ENCODE measurements around the gene FIS1.
"Not testable (repeated sequence)": the region's sequence is repeated elsewhere in the genome, so short reads cannot be mapped to it uniquely, and the experiment has no call there.

DNA sequence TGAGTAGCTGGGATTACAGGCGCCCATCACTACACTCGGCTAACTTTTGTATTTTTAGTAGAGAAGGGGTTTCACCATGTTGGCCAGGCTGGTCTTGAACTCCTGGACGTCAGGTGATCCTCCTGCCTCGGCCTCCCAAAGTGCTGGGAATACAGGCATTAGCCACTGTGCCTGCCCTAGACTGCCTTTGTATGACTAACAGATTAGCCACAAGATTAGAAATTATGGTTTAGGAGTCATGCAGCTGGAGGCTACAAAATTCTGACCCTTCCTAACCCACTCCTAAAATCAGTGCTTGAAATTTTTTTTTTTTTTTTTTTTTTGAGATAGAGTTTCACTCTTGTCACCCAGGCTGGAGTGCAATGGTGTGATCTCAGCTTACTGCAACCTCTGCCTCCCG, 47.7 kb upstream of the FIS1 start:
- TF ChIP-seq POLR2AphosphoS5, POLR2A, EP300 (IDR thresholded peaks at IDR 0.05): not testable (repeated sequence)
- TF ChIP-seq, protein P1, sequence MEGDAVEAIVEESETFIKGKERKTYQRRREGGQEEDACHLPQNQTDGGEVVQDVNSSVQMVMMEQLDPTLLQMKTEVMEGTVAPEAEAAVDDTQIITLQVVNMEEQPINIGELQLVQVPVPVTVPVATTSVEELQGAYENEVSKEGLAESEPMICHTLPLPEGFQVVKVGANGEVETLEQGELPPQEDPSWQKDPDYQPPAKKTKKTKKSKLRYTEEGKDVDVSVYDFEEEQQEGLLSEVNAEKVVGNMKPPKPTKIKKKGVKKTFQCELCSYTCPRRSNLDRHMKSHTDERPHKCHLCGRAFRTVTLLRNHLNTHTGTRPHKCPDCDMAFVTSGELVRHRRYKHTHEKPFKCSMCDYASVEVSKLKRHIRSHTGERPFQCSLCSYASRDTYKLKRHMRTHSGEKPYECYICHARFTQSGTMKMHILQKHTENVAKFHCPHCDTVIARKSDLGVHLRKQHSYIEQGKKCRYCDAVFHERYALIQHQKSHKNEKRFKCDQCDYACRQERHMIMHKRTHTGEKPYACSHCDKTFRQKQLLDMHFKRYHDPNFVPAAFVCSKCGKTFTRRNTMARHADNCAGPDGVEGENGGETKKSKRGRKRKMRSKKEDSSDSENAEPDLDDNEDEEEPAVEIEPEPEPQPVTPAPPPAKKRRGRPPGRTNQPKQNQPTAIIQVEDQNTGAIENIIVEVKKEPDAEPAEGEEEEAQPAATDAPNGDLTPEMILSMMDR (IDR thresholded peaks at IDR 0.05) = not testable (repeated sequence)
